ENCODE results near the gene NTRK1. TPM values are rescaled to one million over a fixed set of nuclear protein-coding genes. Genes with fewer than 3 reads are reported as not detected.

The NTRK1 gene
- total and polyA plus RNA-seq, 4 experiments from 2014 or later = 0.23 TPM; not detected in 3

DNA sequence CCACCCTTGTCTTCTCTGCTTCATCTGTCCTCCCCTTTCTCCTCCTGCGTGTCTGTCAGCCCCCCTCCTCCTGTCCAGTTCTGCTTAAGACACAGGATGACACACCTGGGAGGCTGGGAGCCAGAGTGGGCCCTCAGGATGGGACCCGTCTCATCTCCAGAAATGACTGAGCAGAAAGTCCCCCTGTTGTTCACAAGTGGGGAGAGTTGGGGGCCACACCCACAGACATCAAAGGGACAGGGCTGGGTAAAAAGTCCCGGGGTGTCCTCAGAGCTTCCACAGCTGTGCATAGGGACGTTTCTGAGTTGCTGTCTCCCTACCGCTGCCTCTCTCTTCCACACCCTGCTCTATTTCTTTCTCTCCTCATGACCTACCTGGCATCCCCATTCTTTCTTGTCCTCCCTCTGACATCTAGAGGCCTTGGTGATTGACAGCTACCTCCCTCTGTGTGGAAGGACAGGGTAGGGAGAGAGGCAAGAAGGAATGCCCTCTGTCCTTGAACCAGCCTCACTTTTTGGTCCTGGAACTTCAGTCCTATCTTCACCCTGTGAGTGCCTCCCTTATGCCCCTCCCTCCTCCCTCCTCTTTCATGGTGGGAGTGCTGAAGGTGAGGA lies 24.5 kb upstream of the NTRK1 start:
- Histone ChIP-seq H3K27ac (ENCODE audit: low read depth, low read length) (no peak overlapping the region), H3K9me3 (ENCODE audit: control insufficient read depth in 1 of 2, low read length in 2 of 2) (no peaks in the 10 kb centered on the region), H3K36me3 (ENCODE audit: insufficient read depth, low read length) (no peaks in the 10 kb centered on the region), H3K27me3 (ENCODE audit: insufficient read depth, low read length) (peaks cover 6% of the 10 kb centered on the region), H3K4me3 (ENCODE audit: low read length in 2 of 2) (no peak overlapping the region), H3K4me1 (ENCODE audit: insufficient read depth, low read length) (peaks cover 12% of the 10 kb centered on the region)
- CTCF ChIA-PET (ENCODE audit: partially characterized antibody) = interaction anchor here (1.1 to 8.1 kb wide), 10 partner anchors 8 to 55 kb away, joined by 3 to 204 read pairs (median 30); partner anchors contain the start of genes INSRR, NTRK1, PEAR1 and SH2D2A
- POLR2A ChIA-PET (ENCODE audit: partially characterized antibody) = interaction anchor here (1.2 kb wide), 1 partner anchor 20 kb away, joined by 4 read pairs; the partner anchor contains the start of gene SH2D2A
- Mint-ChIP-seq H3K9me3 (peaks cover 0 to 1% (median 0%) of the 10 kb centered on the region in 8 donors), H3K4me1 (peaks cover 3 to 25% (median 11%) of the 10 kb centered on the region in 4 donors), H3K27ac (peak overlapping the region; percentile 13 to 93 (median 82)), H3K4me3 (peak overlapping the region in 2 of 8 donors; percentile 24 to 39), H3K27me3 (peaks cover 7 to 29% of the 10 kb centered on the region in 2 donors), H3K36me3 (no peaks in the 10 kb centered on the region)
- intact Hi-C loops (cut with micrococcal nuclease) = no loop called here
- peak in 2 of 5 donors; percentile 43 to 58 for DNase-seq

DNA sequence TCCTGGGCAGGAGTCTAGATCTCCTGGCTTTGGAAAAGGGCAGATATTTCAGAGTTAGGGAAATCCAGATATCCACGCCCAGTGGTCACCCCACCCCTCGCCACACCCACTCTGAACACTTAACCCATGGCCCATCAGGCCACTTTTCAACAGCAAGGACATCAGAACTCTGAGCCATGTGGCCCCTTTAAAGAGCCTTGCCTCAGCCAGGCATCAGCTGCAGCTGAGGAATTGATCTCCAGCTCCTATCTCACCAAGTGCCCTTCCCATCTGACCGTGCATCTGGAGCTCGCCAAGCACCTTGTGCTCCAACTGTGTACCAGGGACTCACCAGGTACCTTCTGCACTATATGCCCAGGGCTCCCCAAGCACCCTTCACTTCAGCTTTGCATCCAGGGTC lies 23.8 kb upstream of the NTRK1 start:
- Histone ChIP-seq H3K36me3 (ENCODE audit: insufficient read depth, low read length) (no peaks in the 10 kb centered on the region), H3K4me3 (ENCODE audit: low read length in 2 of 2) (no peak overlapping the region), H3K9me3 (ENCODE audit: control insufficient read depth in 1 of 2, low read length in 2 of 2) (no peaks in the 10 kb centered on the region), H3K27ac (ENCODE audit: low read depth, low read length) (no peak overlapping the region), H3K4me1 (ENCODE audit: insufficient read depth, low read length) (peaks cover 12% of the 10 kb centered on the region), H3K27me3 (ENCODE audit: insufficient read depth, low read length) (peaks cover 6% of the 10 kb centered on the region)
- POLR2A ChIA-PET (ENCODE audit: partially characterized antibody) = interaction anchor here (1.2 kb wide), 1 partner anchor 20 kb away, joined by 4 read pairs; the partner anchor contains the start of gene SH2D2A
- CTCF ChIA-PET (ENCODE audit: partially characterized antibody) = interaction anchor here (1.0 to 8.1 kb wide), 13 partner anchors 12 to 111 kb away, joined by 3 to 204 read pairs (median 21); partner anchors contain the start of genes INSRR, NTRK1, PEAR1 and SH2D2A
- Mint-ChIP-seq H3K4me3 (no peak overlapping the region), H3K9me3 (peaks cover 0 to 1% (median 0%) of the 10 kb centered on the region in 8 donors), H3K4me1 (peaks cover 3 to 25% (median 11%) of the 10 kb centered on the region in 4 donors), H3K27me3 (peaks cover 5 to 32% of the 10 kb centered on the region in 2 donors), H3K27ac (peak overlapping the region in 3 of 7 donors; percentile 8 to 54 (median 48)), H3K36me3 (no peaks in the 10 kb centered on the region)
- no peak for DNase-seq
- intact Hi-C loops (cut with micrococcal nuclease) = no loop called here

DNA sequence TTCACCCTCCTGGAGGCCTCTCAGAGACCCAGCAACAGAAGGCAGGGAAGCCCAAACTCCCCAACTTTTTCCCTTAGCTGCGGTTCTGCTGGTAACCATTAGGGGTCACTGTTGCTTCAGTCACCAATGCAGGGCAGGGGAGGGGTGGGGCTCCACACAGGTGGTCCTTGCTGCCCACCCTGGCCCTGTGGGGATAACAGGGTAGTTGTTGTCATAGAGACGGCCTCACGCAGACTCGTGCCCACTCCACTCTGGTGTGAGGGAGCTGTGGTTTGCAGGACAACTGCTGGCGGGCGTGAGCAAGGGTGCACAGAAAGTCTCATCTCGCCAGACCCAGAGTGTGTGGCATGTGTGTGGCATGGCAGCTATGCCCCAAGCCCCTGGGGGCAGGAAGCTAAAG lies 21.7 kb upstream of the NTRK1 start:
- peaks cover 3 to 24% (median 10%) of the 10 kb centered on the region in 4 donors for H3K4me1 Mint-ChIP-seq
- Histone ChIP-seq H3K27ac (ENCODE audit: low read depth, low read length) (no peak overlapping the region), H3K36me3 (ENCODE audit: insufficient read depth, low read length) (no peaks in the 10 kb centered on the region), H3K9me3 (ENCODE audit: control insufficient read depth in 1 of 2, low read length in 2 of 2) (no peaks in the 10 kb centered on the region), H3K4me1 (ENCODE audit: insufficient read depth, low read length) (peaks cover 12% of the 10 kb centered on the region), H3K27me3 (ENCODE audit: insufficient read depth, low read length) (peaks cover 11% of the 10 kb centered on the region), H3K4me3 (ENCODE audit: low read length in 2 of 2) (no peak overlapping the region)
- peaks cover 0 to 4% of the 10 kb centered on the region in 2 donors for H3K36me3 Mint-ChIP-seq
- POLR2A ChIA-PET (ENCODE audit: partially characterized antibody) = interaction anchor here (1.1 to 2.3 kb wide), 4 partner anchors 10 to 52 kb away, joined by 5 to 19 read pairs (median 6); partner anchors contain the start of genes INSRR and NTRK1
- CTCF ChIA-PET (ENCODE audit: partially characterized antibody) = interaction anchor here (0.8 to 8.1 kb wide), 28 partner anchors 10 to 236 kb away, joined by 3 to 204 read pairs (median 7); partner anchors contain the start of genes INSRR, ISG20L2, METTL25B and NTRK1
- peak in 4 of 5 donors; percentile 52 to 66 (median 55) for DNase-seq
- intact Hi-C loops (cut with micrococcal nuclease) = loop anchor here (1.0 to 2.0 kb wide), 4 partner anchors 21 to 51 kb away; partner anchors contain the start of genes NTRK1 and SH2D2A
- H3K9me3 Mint-ChIP-seq = peaks cover 0 to 1% (median 0%) of the 10 kb centered on the region in 8 donors
- H3K27me3 Mint-ChIP-seq = peaks cover 16 to 45% of the 10 kb centered on the region in 2 donors
- H3K4me3 Mint-ChIP-seq = no peak overlapping the region
- H3K27ac Mint-ChIP-seq = peak overlapping the region in 6 of 7 donors; percentile 5 to 81 (median 54)

DNA sequence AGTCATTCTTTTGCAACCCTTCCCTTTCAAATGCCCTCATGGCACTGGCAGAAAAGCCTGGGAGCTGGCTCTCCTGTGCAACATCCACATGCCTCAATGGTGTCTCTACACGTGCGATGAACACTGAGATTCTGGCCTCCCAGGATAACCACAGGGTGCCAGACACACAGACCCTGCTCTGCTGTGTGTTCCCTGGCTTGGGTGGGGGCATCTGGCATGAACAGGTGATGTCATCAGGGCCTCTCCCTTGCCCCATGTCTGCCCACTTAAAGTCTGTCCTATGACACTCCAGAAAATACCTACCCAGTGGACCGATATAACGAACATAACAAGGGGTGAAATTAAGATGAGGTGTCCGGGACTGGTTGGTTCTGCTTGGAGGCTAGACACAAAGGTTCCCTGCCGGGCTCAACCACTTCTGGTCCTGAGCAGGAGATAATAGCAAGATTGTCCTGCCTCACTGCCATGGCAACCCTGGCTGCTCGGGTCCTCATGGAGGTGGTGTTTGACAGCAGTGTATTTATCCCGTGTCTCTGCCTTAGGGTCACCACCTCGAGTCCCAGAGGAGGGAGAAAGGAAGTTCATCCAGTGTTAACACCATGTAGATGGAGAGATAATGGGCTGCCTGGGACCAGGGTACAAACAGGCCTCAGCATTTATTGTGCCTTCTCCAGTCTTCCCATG lies 21.1 kb upstream of the NTRK1 start:
- Mint-ChIP-seq H3K4me1 (peaks cover 5 to 27% (median 13%) of the 10 kb centered on the region in 4 donors), H3K4me3 (no peak overlapping the region), H3K27me3 (peaks cover 20 to 49% of the 10 kb centered on the region in 2 donors), H3K9me3 (peaks cover 0 to 1% (median 0%) of the 10 kb centered on the region in 8 donors), H3K36me3 (peaks cover 0 to 4% of the 10 kb centered on the region in 2 donors), H3K27ac (peak overlapping the region in 2 of 7 donors; percentile 29 to 47)
- POLR2A ChIA-PET (ENCODE audit: partially characterized antibody) = interaction anchor here (1.1 to 2.3 kb wide), 4 partner anchors 9 to 52 kb away, joined by 5 to 19 read pairs (median 6); partner anchors contain the start of genes INSRR and NTRK1
- Histone ChIP-seq H3K9me3 (ENCODE audit: control insufficient read depth in 1 of 2, low read length in 2 of 2) (no peaks in the 10 kb centered on the region), H3K4me3 (ENCODE audit: low read length in 2 of 2) (no peak overlapping the region), H3K36me3 (ENCODE audit: insufficient read depth, low read length) (no peaks in the 10 kb centered on the region), H3K27ac (ENCODE audit: low read depth, low read length) (no peak overlapping the region), H3K4me1 (ENCODE audit: insufficient read depth, low read length) (peaks cover 13% of the 10 kb centered on the region), H3K27me3 (ENCODE audit: insufficient read depth, low read length) (peaks cover 11% of the 10 kb centered on the region)
- CTCF ChIA-PET (ENCODE audit: partially characterized antibody) = interaction anchor here (0.8 to 8.1 kb wide), 19 partner anchors 9 to 235 kb away, joined by 3 to 204 read pairs (median 8); partner anchors contain the start of genes INSRR, ISG20L2, METTL25B and NTRK1
- intact Hi-C loops (cut with micrococcal nuclease) = loop anchor here (1.0 to 2.0 kb wide), 4 partner anchors 21 to 51 kb away; partner anchors contain the start of genes NTRK1 and SH2D2A
- DNase-seq = no peak

DNA sequence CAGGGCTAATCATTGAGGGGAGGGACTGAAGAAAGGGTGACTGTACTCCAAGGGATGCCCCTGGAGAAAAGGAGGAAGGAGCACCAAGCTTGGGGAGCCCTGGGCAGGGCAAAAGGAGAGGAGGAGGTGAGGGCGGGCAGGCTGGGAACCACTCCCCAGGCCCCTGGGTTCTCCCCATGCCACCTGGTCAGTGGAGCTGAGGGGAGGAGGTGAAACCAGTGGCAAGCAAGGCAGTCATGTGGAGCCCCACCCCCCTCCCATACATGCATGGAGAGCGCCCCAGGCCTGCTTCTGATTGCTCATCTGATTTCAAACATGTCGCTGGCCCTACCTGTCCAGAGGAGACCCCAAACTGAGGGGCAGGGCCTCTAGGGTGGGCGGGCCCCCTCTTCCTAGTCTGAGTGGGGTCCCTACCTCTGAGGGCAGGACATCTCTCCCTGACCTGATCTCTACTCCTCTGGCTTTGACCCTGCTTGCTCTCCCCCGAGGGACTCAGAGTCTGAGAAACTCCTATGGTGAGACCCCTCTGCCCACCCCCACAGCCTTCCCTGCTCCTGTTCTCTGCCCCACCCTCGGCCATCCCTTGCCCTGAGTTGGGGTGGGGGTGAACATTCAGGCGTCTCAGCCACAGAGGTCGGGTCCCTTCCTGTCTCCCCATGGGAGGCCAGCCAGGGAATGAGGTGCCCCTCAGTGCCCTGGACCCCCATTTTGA lies 20.3 kb upstream of the NTRK1 start:
- Histone ChIP-seq H3K27me3 (ENCODE audit: insufficient read depth, low read length) (peaks cover 11% of the 10 kb centered on the region), H3K27ac (ENCODE audit: low read depth, low read length) (no peak overlapping the region), H3K36me3 (ENCODE audit: insufficient read depth, low read length) (no peaks in the 10 kb centered on the region), H3K4me3 (ENCODE audit: low read length in 2 of 2) (no peak overlapping the region), H3K9me3 (ENCODE audit: control insufficient read depth in 1 of 2, low read length in 2 of 2) (no peaks in the 10 kb centered on the region), H3K4me1 (ENCODE audit: insufficient read depth, low read length) (peaks cover 21% of the 10 kb centered on the region)
- ChIA-PET POLR2A (ENCODE audit: partially characterized antibody) (no interaction called here), CTCF (ENCODE audit: partially characterized antibody) (interaction anchor here (0.7 to 8.1 kb wide), 6 partner anchors 8 to 72 kb away, joined by 3 to 204 read pairs (median 22); partner anchors contain the start of genes INSRR and NTRK1)
- Mint-ChIP-seq H3K27me3 (peaks cover 22 to 48% of the 10 kb centered on the region in 2 donors), H3K27ac (peak overlapping the region in 1 of 7 donors; percentile 23), H3K4me3 (no peak overlapping the region), H3K36me3 (peaks cover 0 to 4% of the 10 kb centered on the region in 2 donors), H3K9me3 (no peaks in the 10 kb centered on the region), H3K4me1 (peaks cover 5 to 31% (median 17%) of the 10 kb centered on the region in 4 donors)
- intact Hi-C loops (cut with micrococcal nuclease) = no loop called here
- DNase-seq = no peak

DNA sequence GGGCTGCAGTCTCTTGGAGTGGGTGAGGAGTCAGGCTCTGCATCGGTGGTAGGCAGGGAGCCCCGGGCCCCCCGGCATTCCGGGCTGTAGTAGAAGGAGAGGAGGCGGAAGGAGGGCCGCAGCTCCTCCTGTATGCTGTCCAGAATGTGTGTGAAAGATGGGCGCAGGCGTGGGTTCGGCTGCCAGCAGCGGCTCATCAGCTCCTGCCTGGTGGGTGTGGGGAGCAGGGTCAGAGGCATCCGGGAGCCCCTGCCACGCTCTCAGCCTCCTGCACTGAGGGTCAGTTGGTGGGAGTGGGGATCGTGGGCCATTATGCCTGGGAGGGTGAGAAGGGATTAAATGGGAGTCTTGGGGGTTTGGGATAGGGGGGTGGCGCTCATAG lies 19.8 kb upstream of the NTRK1 start:
- POLR2A ChIA-PET (ENCODE audit: partially characterized antibody) = no interaction called here
- DNase-seq = no peak
- Histone ChIP-seq H3K9me3 (ENCODE audit: control insufficient read depth in 1 of 2, low read length in 2 of 2) (no peaks in the 10 kb centered on the region), H3K36me3 (ENCODE audit: insufficient read depth, low read length) (no peaks in the 10 kb centered on the region), H3K27me3 (ENCODE audit: insufficient read depth, low read length) (peaks cover 11% of the 10 kb centered on the region), H3K4me3 (ENCODE audit: low read length in 2 of 2) (no peak overlapping the region), H3K27ac (ENCODE audit: low read depth, low read length) (no peak overlapping the region), H3K4me1 (ENCODE audit: insufficient read depth, low read length) (peaks cover 19% of the 10 kb centered on the region)
- peaks cover 25 to 50% of the 10 kb centered on the region in 2 donors for H3K27me3 Mint-ChIP-seq
- H3K27ac Mint-ChIP-seq = peak overlapping the region in 1 of 7 donors; percentile 23
- intact Hi-C loops (cut with micrococcal nuclease) = no loop called here
- H3K9me3 Mint-ChIP-seq = no peaks in the 10 kb centered on the region
- no peak overlapping the region for H3K4me3 Mint-ChIP-seq
- peaks cover 0 to 4% of the 10 kb centered on the region in 2 donors for H3K36me3 Mint-ChIP-seq
- H3K4me1 Mint-ChIP-seq = peaks cover 7 to 31% (median 18%) of the 10 kb centered on the region in 4 donors
- CTCF ChIA-PET (ENCODE audit: partially characterized antibody) = interaction anchor here (0.7 to 8.1 kb wide), 6 partner anchors 19 to 73 kb away, joined by 3 to 204 read pairs (median 4); partner anchors contain the start of genes INSRR and NTRK1
